T-helper 22 cell (primary cell): ENCODE results near the gene C1R.

ENCODE experiments used
- DNase-seq: peaks from one replicate; pipeline ENCODE4 v3.0.0-alpha.2; 2020; ENCODE audit warnings: low read depth

Gene C1R

DNA sequence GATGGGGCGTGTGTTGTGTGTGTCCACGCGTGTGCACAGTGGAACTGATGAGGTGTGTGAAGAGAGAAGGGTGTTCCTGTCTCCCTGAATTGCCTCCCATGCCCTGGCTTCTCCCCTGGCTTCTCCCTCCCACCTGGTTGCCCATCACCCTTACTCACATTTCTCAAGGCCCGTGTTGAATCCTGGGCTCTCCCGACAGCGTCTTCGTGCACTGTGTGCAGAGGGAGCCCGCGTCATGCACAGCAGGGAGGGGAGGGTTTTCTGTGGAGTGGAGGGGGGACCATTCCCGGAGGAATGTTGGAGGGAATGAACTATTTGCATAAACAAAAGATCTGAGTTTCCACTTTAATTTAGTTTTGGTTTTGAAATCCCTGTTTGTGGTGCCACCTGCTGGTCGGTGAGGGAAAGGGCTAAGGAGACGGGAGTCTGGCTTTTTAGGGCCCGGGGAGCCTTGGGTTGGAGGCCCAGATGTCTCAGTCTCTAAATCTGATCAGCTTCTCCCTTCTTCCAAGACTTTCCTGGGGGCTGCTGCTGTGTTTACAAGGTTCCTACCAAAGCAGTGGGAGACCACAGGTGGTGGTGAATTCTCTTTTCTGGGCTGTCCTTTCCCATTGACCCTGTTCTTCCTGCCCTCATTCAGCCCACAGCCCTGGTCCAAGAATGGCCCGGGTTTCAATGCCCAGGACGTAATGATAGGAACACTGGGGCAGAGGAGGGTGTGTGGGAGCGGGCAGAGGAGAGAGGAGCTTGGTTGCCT lies at the start of gene C1R:
C1R (minus strand) TSS at position 217 of the 757 bp plus-strand sequence; CDS start at position 160, 57 bp downstream.
- DNase-seq, result peak; percentile 27

DNA sequence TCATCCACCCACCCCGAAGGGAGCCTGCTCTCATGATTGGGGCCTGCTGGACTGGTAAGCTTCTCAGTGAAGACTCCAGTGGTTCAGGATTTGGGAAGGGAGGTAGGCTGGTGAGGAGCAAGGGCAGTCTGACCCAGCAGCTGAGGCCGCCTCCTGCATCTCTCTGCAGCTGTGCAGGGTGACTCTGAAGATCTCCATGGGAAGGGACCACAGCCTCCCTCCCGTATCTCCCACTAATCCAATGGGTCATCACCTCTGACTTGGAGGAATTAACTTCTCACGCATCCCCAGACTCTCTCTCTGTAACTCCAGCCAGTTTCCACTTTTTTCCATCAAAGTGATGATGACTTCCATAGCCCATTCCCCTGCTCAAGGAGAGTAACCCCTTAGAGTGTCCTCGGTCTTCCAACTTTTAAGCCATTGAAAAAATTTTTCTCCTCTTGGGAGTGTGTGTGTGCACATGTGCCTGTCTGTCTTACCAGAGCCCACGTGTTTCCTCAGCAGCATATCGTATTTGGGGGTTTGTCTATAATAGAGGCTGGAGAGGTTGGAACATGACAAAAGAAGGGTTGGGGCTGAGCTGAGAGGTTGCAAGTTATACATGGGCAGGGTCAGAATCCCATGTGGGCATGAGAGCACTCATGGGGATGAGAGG lies 49.2 kb upstream of the C1R start:
- DNase-seq, result no peak

DNA sequence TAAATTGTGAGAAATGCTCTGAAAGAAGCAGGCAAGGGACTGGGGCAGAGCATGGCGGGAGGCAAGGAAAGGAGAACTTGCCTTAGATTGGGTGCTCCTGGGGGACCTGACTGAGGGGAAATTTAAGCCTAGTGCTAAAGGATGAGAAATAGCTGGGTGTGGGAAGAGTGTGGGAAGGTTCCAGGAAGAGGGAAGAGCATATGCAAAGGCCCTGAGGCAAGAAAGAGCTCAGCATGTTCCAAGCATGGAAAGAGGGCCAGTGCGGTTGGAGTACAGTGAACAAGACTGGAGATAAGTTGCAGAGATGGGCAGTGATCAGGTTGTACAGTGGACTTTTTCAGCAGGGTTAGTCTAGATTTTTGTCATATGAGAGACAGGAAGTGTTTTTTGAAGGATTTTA lies 47.0 kb upstream of the C1R start:
- no peak for DNase-seq

DNA sequence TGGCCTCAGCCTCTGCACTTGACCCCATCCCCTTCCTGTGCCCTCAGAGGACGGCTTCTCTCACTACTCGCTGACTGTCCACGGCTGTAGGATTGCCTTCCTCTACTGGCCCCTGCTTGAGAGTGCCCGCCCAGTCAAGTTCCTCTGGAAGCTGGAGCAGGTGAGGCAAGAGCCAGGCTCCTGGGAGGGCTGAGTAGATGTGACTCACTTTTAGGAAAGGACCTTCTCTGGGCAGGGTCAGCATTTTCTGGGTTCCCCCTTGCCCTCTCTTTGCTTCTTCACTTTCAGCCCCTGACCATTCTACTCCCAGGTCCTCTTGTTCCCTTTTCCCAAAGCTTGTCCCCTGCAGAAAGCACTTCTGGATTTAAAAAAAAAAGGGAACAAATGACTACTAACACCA lies 45.7 kb upstream of the C1R start:
- no peak for DNase-seq

DNA sequence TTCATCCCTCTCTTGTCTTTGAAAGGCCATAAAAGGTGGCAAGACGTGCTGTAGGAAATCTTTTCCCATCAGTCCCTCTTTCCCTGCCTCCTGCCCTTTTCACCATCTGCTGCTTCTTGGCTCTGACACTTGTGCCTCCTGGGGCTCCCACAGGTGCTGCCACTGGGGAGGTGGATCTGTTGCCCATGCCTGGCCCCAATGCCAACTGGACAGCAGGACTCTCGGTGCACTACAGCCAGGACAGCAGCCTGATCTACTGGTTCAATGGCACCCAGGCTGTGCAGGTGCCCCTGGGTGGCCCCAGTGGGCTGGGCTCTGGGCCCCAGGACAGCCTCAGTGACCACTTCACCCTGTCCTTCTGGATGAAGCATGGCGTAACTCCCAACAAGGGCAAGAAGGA lies 44.4 kb upstream of the C1R start:
- no peak for DNase-seq

DNA sequence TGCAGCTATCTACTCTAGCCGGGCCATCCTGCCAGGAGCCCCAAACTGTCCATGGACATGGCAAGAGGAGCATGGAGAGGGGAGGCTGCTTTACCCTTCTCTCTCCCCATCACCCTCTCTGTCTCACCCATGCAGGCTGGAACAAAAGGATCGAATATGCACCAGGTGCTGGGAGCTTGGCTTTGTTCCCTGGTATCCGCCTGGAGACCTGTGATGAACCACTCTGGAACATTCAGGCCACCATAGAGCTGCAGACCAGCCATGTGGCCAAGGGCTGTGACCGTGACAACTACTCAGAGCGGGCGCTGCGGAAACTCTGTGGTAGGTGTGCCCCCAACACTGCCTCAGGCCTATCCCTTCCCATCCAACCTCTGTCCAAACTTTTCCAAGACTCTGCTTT lies 43.8 kb upstream of the C1R start:
- DNase-seq, result no peak

DNA sequence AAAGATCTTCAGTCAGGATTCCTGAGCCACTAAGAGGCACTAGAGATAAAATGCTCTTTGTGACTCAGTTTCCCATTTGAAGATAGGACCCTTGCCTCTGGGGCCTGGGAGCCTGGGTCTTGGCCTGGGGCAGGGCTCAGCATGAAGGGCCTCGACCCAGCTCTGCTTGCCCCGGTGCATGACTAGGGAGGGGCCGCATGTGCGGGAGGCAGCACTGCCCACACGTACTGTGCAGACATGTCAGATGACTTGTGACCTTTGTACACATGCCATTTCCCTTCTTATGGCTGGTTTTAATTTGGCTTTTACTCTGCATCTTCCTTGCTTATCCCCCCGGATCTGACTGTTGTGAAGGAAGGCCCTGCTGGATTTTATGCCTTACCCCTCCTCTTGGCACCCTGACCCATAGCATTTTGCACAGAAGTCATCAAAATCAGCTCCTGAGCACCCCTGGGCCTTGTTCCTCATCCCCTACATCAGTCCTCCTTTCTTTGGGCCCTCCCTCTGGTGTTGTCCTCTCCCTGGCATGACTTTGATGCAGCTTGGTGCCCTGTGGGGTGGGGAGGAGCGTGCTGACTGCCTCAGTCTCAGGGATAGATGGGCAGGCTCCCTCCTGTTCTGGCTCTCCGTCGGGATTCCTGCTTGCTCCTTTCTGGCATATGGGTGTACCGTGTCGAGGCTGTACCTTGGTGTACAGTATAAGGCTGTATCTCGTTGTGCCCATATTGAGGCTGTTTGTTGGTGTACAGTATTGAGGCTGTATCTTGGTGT lies 42.3 kb upstream of the C1R start:
- DNase-seq, result no peak

DNA sequence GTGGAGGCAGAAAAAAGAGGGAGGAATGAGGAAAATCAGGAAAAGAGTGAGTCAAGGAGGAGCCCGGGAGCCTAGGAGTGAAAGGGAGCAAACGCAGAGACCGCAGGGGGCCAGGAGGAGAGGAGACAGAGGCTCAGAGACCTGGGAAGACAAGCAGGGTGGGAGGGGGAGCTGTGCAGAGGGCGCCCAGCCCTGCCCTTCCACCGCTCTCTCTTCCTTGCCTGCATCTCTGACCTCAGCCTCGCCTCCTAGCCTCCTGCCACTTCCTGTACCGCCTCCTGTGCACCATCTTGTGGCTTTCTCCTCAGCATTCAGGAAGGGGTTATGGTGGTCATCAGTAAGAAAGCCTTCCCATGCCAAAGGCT lies 39.2 kb upstream of the C1R start:
- DNase-seq, result no peak

DNA sequence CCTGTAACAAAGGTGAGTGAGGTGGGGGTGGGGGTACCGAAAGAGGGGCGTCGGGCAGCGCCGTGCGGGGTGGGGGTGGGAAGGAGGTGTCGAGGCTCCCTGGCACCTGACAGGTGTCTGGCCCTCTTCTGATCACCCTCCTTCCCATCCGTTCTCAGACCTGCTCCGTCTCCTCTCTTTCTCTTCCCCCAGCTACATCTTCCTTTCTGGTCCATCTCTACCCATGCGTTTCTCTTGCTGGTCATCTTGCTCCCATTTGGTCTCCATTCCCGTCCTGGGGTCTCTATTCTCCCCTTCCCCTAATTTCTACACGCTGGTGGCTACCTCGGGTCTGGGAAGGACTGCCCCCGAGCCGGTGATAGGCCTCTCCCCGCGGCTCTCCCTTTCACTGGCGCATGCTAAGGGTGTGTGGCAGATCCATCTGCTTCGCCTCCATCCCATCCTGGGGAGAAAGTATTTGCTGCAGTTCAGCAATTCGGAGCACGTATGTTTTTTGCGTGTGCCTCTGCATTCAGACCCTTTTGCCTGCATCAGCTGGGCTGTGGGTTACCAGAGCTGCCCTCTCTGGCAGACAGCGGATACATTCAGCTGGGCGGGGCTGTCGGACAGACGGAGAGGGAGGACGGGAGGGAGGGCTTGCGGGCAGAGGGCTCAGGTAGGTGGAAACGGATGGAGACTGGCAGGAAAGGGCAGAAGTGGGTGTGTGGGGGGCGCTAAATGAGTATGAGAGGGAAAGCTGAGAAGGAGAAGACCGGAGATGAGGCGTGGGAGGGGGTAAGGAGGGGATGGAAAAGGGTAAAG lies 38.7 kb upstream of the C1R start:
- DNase-seq, result no peak

DNA sequence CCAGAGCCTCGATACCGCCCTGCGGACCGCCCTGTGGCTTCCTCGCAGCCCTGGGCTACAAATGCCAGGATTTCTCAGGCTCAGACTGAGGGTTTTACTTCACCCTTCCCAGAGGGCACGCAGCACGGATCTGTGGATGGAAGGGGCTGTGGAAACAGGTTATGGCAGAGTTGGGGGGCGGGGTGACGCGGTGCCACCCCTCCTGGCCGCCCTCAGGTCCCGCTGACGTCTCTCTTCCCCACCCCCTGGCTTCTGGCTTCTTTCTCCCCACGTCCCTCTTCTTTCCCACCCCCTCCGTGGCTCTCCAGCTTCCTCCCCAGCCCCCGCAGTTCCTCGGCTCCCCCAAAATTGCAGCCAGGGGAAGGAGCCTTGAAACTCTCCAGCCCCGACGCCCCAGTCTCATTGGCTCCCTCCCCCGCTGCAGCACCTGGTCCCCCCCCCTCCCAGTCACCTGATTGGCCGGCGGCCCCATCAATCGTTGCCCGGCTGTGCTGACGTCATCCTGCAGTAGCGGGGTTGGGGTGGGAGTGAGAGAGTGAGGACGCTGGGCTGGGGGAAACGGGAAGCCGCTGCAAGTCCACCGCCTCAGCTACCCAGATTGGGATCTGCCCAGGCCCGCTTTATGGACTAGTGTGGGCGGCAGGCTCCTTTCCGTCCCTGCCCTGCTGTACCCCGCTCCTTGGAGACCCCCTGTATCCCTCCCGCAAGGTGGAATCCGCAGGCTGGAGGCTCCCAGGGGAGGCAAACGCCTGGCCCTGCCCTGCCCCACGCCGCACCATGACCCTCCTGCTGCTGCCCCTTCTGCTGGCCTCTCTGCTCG lies 37.8 kb upstream of the C1R start, which contains the start of gene CLSTN3:
CLSTN3 (plus strand) TSS at position 500 of the 820 bp plus-strand sequence; CDS start at position 778, 278 bp downstream.
- peak; percentile 84 for DNase-seq

DNA sequence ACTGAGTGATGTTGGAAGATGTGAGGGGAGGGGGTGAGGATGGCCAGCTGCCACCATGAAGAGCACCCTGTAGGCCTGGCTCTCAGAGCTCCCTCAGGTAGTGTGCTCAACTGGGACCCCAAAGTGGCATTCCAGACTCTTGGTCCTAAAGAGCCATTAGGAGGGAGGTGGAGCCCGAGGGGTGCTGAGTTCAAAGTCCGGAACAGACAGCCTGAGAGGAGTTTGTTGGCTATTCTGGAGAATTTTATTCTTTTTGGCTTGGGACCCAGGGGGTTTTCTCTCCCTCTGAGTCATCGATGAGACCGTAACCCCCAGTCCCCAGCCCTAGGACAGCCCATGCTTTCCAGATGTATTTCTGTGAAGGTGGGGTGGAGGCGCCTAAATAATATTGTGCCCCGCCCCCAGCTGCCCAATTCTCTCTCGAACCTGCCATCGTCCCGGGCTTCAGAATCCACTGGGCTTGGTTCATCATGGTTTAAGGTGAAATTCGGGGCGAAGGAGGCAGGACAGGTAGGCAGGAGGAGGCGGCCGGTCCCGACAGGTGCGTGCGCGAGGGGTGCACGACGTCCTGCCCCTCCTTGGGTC lies 37.1 kb upstream of the C1R start:
- no peak for DNase-seq

DNA sequence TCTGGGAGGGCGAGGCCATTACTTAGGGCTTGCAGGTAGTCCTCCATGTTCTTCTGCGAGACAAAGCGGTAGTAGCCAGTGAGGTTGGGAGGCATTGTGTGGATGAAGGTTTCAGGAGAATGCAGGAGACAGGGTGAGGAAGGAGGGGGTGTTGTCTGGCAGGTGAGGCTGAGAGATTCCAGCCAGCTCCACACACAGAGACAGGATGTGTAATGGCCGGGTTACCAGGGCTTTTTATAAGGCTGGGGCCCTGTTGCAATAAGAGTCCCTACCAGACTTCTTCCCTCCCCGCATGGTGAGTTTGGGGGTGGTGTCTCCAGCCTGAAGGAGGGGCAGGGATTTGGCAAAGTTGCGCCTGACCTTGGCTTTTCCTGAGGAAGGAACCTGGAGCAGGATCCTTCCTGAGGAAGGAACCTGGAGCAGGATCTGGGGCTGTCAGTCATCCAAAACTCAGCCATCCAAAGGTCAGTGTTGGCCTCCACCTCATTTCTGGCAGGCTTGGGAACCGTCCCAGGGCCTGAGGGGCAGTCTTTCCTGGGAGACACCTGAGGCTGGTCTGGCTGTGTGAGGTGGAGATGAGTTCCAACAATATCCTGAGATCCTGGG lies 36.5 kb upstream of the C1R start, which contains the start of gene RBP5:
RBP5 (minus strand) TSS at position 209 of the 606 bp plus-strand sequence; CDS start at position 95, 114 bp downstream.
- DNase-seq, result no peak

DNA sequence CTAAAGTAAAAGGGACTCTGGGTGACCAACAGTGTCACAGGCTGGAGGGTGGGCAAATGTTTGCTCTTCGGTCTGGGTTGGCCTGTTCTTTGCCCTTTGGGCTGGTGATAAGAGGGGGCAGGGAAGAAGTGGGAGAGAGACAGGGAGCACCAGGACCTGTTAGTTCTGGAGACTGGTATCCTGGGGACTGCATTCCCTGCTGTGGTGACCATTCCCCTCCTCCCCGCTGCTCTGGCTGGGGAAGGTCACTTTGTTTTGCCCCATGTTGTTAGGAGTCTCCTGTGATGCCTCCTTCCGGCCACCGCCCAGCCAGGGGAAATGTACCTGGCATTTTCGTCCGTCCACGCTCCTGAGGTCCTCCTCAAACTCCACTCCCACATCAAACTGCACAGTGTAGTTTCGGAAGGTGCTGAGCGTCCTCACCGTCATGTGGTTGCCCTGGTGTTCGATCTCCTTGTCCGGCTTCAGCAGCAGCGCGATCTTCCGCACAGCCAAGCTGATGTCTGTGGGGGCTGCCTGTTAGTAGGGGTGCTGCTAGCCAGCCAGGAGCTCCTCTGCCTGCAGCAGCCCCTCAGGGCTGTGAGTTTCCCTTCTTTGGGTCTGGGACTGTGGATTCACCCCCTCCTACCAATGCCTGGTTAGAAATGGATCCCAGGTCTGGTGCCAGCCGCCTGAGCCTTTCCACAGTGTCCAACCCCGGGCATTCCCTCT lies 35.8 kb upstream of the C1R start:
- DNase-seq, result no peak

DNA sequence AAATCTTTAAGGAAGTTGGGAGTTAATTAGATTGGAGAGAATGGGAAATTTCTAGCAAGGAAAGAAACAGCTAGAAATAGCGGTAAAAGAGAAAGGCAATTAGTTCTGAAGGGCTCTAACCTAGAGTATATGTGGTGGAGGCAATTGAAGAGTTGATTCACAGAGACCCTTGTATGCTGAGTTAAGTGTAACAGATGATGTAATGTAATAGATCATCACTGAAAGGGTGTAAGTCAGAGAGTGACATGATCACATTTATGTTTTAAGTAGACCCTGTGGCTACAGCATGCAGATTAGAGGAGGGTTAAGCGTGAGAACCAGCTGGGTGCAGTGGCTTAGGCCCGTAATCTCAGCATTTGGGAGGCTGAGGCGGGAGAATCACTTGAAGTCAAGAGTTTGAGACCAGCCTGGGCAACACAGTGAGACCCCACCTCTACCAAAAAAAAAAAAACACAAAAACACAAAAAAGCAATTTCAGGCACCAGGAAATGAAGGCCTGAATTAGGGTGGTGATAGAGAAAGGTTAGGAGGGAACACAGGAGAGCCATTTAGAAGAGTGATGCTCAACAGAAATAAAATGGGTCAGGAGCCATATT lies 33.5 kb upstream of the C1R start:
- no peak for DNase-seq

DNA sequence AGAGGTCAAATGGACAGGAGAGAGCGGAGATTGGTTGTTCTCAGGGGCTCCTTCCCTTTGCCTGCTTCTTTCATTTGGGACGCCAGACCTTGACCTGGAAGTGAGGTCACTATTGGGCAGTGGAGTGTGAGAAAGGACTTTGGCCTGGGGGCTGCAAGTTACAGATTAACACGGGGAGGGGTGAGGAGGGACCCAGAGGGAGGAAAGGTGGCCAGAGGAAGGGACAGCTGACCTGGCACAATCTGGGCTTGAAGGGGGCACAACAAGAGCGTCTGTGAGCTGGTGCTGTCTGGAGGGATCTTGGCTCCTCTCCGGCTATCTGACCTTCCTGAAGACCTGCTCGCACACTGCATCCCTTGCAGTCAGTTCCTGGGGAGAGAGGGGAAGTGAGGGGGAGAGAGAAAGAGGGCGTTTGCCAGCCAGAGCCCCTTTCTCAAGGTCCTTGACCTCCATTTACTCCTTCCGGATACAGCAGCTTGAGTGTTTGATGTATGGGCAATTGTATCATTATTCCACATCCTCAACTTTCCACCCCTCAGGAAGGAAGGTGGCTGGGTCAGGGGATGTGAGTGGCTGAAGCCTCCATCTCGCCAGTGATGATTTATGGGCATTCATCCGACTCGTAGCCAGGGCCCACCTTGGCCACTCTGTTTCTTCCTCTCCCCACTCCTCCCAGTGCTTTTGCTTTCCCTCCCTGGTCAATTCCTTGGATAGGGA lies 31.7 kb upstream of the C1R start:
- no peak for DNase-seq

DNA sequence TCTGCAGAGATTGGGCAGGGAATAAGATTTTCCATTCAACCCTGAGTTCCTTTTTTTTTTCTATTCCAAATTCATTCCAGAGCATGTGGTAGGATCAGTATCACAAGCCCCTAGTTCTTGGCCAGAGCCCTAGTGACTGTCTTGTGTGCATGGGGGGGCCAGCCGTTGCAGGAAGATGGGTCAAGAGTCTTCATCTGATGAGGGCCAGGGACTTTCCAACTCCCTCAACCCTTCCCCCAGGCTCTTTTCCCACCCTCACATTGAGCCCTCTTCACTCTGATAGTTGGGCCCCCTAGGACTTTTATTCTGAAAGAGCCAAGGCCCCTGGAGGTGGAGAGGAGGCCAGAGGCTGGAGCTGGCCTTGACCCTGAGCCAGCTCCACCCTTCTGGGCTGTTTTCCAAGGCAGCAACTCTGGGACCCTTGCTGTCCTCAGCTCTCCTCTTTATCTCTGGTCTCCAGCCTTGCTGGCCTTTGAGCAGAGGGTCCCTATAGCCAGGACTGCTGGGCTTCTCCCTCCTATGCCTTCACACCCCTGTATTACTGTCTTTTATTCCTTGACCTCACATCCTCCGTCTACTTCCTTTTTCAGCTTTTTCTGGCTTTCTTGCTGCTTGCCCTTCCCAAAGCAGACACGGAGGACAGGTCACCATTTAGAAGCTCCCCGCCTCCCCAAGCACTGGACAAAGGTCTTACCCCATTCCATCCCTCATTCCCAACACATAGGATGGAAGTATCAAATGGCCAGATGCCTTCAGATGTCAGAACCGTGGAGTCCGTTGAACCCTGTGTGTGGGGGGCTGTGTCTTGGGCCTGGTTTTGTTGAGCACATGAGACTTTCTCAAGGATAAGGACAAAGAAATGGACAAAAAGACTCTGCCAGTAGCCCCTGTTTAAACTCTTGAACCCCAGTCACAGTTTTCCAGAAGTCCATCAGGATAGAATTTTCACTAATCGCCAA lies 30.8 kb upstream of the C1R start:
- DNase-seq, result no peak

DNA sequence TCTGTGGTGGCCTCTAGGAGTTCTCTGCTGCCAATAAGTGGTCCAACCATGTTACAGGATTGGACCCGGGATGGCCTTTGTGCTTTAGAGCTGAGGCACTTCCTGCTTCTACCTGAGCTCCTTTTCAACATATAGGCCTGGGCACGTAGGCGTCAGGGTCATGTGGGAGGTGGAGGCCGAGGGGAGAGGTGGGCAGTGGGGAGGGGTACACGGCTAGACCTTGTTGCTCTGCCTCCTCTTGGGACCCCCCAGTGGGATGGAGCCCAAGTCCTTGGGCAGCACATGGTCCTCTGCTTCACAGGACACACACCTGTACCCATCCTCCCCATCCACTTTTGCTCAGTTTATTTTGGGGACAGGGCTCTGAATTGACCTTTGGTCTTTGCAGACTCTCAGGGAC lies 29.1 kb upstream of the C1R start:
- no peak for DNase-seq
